SK-MEL-5 (cell line): Measurements from ENCODE around the gene MED8. TPM values are rescaled to one million over a fixed set of nuclear protein-coding genes. Genes with fewer than 3 reads are reported as not detected.

Experiments
- DNase-seq: peaks from one replicate; pipeline ENCODE4 v3.0.0-alpha.2; 2016; ENCODE audit warnings: low read depth, low spot score
- in situ Hi-C: cut with HindIII; loops from 2 replicates; pipeline ENCODE4 v1.10.0; 2016; ENCODE audit warnings: low sequenced_read_pairs, high pct_unique_total_duplicates, low pct_unique_long_range_greater_than_20kb
- total RNA-seq: library from RNA; depleted of rRNA; stranded (reverse); fragments of >200 nt; shearing (Covaris generic); gene quantifications from 2 replicates; pipeline ENCODE4 v1.2.3, GENCODE V29; 2014

MED8 gene
- total RNA-seq, 1 experiment from 2014 or later: 46.9 TPM

DNA sequence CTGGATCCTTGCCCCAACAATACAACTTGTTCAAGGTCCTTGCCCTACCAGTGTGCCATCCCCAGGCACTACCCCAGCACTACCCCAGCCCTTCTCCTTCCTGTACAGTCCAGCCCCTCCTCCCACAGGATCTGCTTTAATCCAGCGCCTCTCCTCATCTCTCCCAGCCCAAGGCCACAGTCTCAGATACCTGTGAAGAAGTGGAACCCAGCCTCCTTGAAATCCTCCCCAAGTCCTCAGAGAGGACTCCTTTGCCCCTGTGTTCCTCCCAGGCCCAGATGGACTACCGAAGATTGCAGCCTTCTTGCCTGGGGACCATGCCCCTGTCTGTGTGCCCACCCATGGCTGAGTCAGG lies 37.3 kb downstream of the MED8 start:
- no peak for DNase-seq
- in situ Hi-C loops: no loop called here

DNA sequence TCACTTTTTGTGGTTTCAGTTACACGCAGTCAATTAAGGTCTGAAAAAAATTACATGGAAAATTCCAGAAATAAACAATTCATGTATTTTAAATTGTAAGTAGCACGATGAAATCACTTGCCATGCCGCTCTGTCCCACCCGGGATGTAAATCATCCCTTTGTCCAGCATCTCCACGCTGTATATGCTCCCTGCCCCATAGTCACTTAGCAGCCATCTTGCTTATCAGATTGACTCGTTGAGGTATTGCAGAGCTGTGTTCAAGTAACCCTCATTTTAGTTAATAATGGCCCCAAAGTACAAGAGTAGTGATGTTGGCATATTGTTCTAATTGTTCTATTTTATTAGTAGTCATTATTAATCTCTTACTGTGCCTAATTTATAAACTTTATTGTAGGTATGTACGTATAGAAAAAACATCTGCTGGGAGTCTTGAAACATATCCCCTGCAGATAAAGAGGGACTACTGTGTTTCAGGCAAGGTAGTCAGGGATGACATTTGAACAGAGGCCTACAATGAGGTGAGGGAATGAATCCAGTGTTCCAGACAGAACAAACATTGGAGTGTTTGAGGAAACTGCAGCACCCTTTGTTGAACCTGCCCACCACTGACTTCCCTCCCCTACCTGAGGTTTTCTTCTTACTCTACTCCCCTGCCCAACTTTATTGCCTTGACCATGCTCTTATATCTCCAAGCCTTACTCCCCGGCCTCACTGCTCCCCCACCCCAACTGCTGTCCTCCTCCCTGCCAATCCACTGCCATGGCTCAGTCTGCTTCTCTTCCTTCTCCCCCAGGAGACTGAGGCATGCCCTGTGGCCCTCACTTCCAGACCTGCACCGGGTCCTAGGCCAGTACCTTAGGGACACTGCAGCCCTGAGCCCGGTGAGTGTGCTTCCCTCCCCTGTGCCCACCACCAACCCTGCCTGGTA lies 37.9 kb downstream of the MED8 start:
- DNase-seq: no peak
- in situ Hi-C loops: no loop called here

DNA sequence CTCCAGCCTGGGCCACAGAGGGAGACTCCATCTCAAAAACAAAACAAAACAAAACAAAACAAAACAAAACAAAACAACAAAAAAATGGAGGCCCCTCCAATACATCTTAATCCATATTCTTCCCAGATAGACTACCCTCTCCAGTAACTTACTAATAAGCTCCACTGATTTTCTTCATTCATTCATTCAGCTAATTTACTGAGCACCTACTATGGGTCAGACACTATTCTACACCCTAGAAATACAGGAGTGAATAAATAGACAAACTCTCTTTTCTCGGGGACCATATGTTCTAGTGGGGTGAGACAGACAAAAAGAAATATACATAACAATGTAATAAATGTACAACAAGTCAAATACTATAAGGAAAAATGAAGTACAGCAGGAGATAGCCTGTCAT lies 38.6 kb downstream of the MED8 start:
- DNase-seq: no peak
- in situ Hi-C loops: no loop called here

- no peak for DNase-seq
- in situ Hi-C loops: no loop called here
Measured at GRCh38 chr1:43349594-43350306, 39.9 kb downstream of the MED8 start.

DNA sequence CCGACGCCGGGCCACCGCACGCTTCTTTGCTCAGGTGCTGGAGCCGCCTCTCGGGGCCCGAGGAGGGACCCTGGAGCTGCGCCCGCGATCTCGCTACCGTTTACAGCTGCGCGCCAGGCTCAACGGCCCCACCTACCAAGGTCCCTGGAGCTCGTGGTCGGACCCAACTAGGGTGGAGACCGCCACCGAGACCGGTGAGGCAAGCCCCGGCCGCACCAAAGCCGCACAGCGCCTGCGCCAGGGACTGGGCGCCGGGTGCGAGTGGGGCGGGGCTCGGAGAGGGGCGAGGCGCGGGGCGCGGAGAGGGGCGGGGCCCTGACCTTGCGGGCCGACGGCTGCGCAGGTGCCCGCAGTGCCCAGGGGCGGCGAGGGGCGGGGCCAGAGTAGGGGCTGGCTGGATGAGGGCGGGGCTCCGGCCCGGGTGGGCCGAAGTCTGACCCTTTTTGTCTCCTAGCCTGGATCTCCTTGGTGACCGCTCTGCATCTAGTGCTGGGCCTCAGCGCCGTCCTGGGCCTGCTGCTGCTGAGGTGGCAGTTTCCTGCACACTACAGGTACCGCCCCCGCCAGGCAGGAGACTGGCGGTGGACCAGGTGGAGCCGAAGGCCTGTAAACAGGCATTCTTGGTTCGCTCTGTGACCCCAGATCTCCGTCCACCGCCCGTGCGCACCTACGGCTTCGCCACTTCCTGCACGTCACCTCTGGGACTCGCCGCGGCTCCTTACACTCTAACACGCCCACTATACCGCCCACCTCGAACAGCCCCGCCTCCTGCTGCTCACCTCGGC lies 40.6 kb downstream of the MED8 start:
- in situ Hi-C loops: no loop called here
- DNase-seq: peak; percentile 87

GRCh38 chr1:43348343-43348808 lies 41.2 kb downstream of the MED8 start:
- no peak for DNase-seq

GRCh38 chr1:43346636-43347035 lies 43.0 kb downstream of the MED8 start:
- in situ Hi-C loops: no loop called here
- no peak for DNase-seq

More at GRCh38 chr1:43348343-43348808, 41.2 kb downstream of the MED8 start:
- in situ Hi-C loops: no loop called here

GRCh38 chr1:43345120-43345519 lies 44.5 kb downstream of the MED8 start:
- in situ Hi-C loops: no loop called here
- no peak for DNase-seq

DNA sequence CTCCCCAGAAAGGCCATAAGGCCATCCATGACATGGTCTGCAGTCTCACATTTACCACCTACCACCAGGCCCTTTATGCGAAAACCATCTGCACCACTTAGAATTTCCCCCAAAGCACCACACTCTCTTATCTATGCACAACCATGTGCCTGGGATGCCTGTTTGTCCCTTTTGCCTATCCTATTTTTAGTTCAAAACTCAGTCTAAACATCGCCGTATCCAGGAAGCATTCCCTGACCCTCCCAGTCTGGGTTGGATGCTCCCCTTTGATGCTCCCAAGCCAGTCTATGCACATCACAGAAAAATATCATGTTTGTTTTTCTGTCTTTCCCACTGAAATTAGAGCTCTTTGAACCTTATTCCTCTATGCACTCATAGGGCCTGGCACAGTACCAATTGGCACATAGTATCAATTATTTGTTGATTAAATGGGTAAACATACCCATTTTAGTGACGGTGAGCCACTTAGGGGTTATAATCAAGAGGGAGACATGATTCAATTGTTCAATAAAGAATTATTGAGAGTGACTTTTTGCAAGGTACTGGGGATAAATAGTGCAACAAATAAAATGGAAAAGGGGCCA lies 45.2 kb downstream of the MED8 start:
- in situ Hi-C loops: no loop called here
- no peak for DNase-seq

DNA sequence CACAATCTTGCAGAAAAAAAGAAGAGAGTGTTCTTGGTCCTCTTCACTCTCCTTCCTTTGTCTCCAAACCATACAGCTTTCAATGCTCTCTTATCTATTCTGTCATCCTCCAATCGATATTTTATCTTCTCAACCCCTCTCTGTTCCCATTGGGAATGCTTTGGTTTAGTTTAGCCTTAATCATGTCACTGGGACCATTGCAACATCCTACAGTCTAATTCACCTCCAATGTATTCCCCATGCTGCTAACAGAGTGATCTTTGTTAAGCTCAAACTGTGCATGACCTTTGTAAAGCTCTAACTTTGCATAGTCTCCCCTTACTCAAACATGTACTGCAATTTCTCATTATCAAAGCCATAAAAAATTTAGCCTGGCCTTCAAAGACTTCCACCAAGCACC lies 49.0 kb downstream of the MED8 start:
- in situ Hi-C loops: no loop called here
- peak; percentile 48 for DNase-seq

DNA sequence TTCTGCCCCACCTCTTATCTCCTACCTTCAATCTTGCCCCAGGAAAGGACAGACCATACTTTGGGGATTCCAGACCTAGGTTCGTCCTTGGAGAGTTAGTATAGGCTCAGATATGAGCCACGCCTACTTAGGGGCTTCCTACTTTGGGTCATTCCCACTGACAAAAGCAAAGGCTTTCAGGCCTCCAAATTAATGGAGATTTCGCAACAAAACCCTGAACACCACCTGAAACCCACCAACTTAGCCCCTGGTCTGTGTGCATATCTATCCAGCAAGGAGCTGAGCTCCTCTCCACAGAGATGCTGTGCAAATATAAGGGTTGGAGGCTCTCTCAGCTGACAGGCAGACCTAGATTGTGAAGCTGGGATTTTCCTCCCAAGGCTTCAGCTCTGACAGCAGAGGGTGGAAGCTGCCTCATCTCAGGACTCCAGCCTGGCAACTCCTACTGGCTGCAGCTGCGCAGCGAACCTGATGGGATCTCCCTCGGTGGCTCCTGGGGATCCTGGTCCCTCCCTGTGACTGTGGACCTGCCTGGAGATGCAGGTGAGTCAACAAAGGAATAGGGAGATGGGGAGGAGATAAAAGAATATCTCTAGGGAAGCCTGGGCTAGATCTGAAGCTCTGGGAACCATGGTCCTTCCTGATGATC lies 49.9 kb downstream of the MED8 start:
- in situ Hi-C loops: no loop called here
- no peak for DNase-seq

- no peak for DNase-seq
- in situ Hi-C loops: no loop called here
Measured at GRCh38 chr1:43338001-43338400, 51.6 kb downstream of the MED8 start.

- in situ Hi-C loops: no loop called here
- no peak for DNase-seq
Measured at GRCh38 chr1:43337588-43337987, 52.0 kb downstream of the MED8 start, which contains the start of gene MPL. MPL (plus strand) TSS chr1:43337818; CDS start chr1:43337849, 31 bp downstream.

DNA sequence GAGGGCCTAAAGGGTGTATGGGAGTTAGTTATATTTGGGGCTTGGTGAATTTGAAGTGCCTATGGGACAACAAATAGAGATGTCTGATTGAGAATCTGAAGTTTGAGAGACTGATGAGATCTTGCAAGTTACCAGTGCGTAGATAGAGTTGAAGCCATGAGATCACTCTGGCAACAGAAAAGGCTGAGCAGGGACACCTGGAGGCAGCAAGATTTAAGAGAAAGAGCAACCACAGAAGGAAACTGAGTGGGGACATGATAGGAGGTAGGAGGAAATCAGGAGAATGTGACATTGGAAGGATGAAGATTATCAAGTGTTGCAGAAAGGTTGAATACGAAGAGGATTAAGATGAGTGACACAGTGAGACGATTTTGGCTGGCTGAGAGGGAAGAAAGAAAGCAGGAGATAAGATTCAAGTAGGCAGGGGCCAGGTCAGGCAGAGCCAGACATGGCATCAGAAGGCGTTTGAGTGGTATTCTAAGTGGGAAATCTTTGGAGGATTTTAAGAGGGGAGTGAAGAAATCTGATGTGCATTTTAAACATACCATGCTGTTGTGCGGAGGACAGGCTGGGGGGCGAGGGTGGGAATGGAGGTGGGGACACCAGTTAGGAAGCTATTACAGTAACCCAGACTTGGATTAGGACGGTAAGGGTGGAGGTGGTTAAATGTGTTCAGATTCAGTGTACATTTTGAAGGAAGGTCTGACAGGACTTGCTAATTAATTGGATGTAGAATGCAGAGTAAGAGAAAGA lies 55.0 kb downstream of the MED8 start:
- DNase-seq: no peak
- in situ Hi-C loops: no loop called here
